Keratinocyte (primary cell): ENCODE measurements around the gene IRF9. TPM values are rescaled to one million over a fixed set of nuclear protein-coding genes. Genes with fewer than 3 reads are reported as not detected.

Experiments
- DNase-seq: peaks from one replicate; pipeline ENCODE4 v3.0.0-alpha.2; 2011; ENCODE audit warnings: low read depth, missing footprints, low spot score
- FAIRE-seq: peaks from 2 replicates; lab custom pipeline; 2011; peaks lifted over from hg19 to GRCh38; lab: Jason Lieb, UNC
- H2AFZ ChIP-seq: 2 replicates; pipeline ENCODE4 v1.6.0; 2012; ENCODE audit warnings: low read length, control low read depth, inconsistent platforms; ENCODE audit not compliant: control insufficient read depth
- H3K27ac ChIP-seq: 2 replicates; pipeline ENCODE4 v1.5.1; 2011; ENCODE audit warnings: low read length; ENCODE audit not compliant: control insufficient read depth, insufficient read depth
- H3K27me3 ChIP-seq: 3 replicates; pipeline ENCODE4 v1.6.0; 2011; ENCODE audit warnings: low read length; ENCODE audit not compliant: control insufficient read depth, insufficient read depth; ENCODE audit errors: extremely low read depth
- H3K36me3 ChIP-seq, 2 experiments: 2 replicates in 1 of 2; 3 replicates in 1 of 2; pipeline ENCODE4 v1.5.1; 2011; ENCODE audit warnings: low read length in 2 of 2, mild to moderate bottlenecking in 1 of 2; ENCODE audit not compliant: control insufficient read depth in 2 of 2, insufficient read depth in 2 of 2; ENCODE audit errors: extremely low read depth in 1 of 2
- H3K4me1 ChIP-seq: 3 replicates; pipeline ENCODE4 v1.5.1; 2011; ENCODE audit warnings: low read length; ENCODE audit not compliant: control insufficient read depth, insufficient read depth; ENCODE audit errors: extremely low read depth
- H3K4me2 ChIP-seq: 3 replicates; pipeline ENCODE4 v1.6.0; 2011; ENCODE audit warnings: low read depth, low read length; ENCODE audit not compliant: control insufficient read depth, insufficient read depth; ENCODE audit errors: extremely low read depth
- H3K4me3 ChIP-seq, 3 experiments: fragments of 200-600 bp in 1 of 3; sonication (generic) in 1 of 3; 2 replicates in 2 of 3; 3 replicates in 1 of 3; pipeline ENCODE4 v1.5.1; 2011 to 2016; ENCODE audit warnings: low read length in 3 of 3, mild to moderate bottlenecking in 3 of 3, control low read depth in 2 of 3, inconsistent platforms in 1 of 3, low read depth in 1 of 3, mixed read lengths in 1 of 3, mixed run types in 1 of 3, moderate library complexity in 1 of 3; ENCODE audit not compliant: control insufficient read depth in 2 of 3, insufficient read depth in 2 of 3; ENCODE audit errors: extremely low read depth in 1 of 3
- H3K79me2 ChIP-seq: 2 replicates; pipeline ENCODE4 v1.6.0; 2012; ENCODE audit warnings: low read length; ENCODE audit not compliant: control insufficient read depth, insufficient read depth
- H3K9ac ChIP-seq: 3 replicates; pipeline ENCODE4 v1.6.0; 2011; ENCODE audit warnings: low read length; ENCODE audit not compliant: control insufficient read depth, insufficient read depth; ENCODE audit errors: extremely low read depth
- H3K9me1 ChIP-seq: 3 replicates; pipeline ENCODE4 v1.6.0; 2011; ENCODE audit warnings: low read length; ENCODE audit not compliant: control insufficient read depth, insufficient read depth; ENCODE audit errors: extremely low read depth
- H3K9me3 ChIP-seq: 2 replicates; pipeline ENCODE4 v1.5.1; 2012; ENCODE audit warnings: low read depth, low read length; ENCODE audit not compliant: control insufficient read depth
- H4K20me1 ChIP-seq: 3 replicates; pipeline ENCODE4 v1.6.0; 2011; ENCODE audit warnings: low read length; ENCODE audit not compliant: control insufficient read depth, insufficient read depth; ENCODE audit errors: extremely low read depth
- EZH2 ChIP-seq: IDR thresholded peaks from one replicate; pipeline ENCODE4 v1.6.1; 2012; ENCODE audit warnings: inconsistent platforms, mild to moderate bottlenecking, low read length, moderate library complexity
- dilution Hi-C: fragments of 300-500 bp; cut with MboI; formaldehyde crosslinking; loops from one replicate; pipeline ENCODE4 v1.7.0; 2020; ENCODE audit warnings: low sequenced_read_pairs; ENCODE audit not compliant: extremely low pct_ligation_motif_present
- polyA plus RNA-seq, 5 experiments: library from polyadenylated mRNA; depleted of rRNA in 3 of 5; stranded (reverse) in 3 of 5; stranded (forward) in 1 of 5; unstranded in 1 of 5; fragments of >200 nt; gene quantifications; 1 replicate in 1 of 5; 2 replicates in 3 of 5; 3 replicates in 1 of 5; pipeline versions ENCODE4 v1.2.1 to v1.2.3, GENCODE V29; 2011 to 2012; ENCODE audit warnings: missing spikeins in 2 of 5, low read depth in 1 of 5, low replicate concordance in 1 of 5
- TF ChIP-seq, protein P1 (sequence below), 3 experiments: IDR thresholded peaks in 1 of 3; conservative IDR thresholded peaks in 1 of 3; optimal IDR thresholded peaks in 1 of 3; 2 replicates in 2 of 3; 3 replicates in 1 of 3; pipeline versions ENCODE3 to v1.5.1; 2011; ENCODE audit warnings: low read length in 3 of 3, mild to moderate bottlenecking in 3 of 3, moderate library complexity in 2 of 3, control low read depth in 1 of 3, inconsistent platforms in 1 of 3; ENCODE audit not compliant: insufficient read depth in 2 of 3; ENCODE audit errors: extremely low read depth in 1 of 3

Gene IRF9
- polyA plus RNA-seq, 1 donor (not counting 4 experiments of a cell fraction or from before 2014, with no cell fraction given), result 117 TPM

- no peak for DNase-seq
- peaks cover 2% of the 10 kb centered on the region for H3K4me1 ChIP-seq
- no peaks in the 10 kb centered on the region for H3K9me3 ChIP-seq
- H3K36me3 ChIP-seq, result peaks cover 55 to 68% of the 10 kb centered on the region in 2 experiments
- no peak overlapping the region for H3K9ac ChIP-seq
- TF ChIP-seq, protein P1, sequence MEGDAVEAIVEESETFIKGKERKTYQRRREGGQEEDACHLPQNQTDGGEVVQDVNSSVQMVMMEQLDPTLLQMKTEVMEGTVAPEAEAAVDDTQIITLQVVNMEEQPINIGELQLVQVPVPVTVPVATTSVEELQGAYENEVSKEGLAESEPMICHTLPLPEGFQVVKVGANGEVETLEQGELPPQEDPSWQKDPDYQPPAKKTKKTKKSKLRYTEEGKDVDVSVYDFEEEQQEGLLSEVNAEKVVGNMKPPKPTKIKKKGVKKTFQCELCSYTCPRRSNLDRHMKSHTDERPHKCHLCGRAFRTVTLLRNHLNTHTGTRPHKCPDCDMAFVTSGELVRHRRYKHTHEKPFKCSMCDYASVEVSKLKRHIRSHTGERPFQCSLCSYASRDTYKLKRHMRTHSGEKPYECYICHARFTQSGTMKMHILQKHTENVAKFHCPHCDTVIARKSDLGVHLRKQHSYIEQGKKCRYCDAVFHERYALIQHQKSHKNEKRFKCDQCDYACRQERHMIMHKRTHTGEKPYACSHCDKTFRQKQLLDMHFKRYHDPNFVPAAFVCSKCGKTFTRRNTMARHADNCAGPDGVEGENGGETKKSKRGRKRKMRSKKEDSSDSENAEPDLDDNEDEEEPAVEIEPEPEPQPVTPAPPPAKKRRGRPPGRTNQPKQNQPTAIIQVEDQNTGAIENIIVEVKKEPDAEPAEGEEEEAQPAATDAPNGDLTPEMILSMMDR (optimal IDR thresholded peaks at IDR 0.05 in 1 of 3, IDR thresholded peaks at IDR 0.05 in 1 of 3, conservative IDR thresholded peaks at IDR 0.05 in 1 of 3; ENCODE audit: extremely low read depth in 1 of 3, insufficient read depth in 2 of 3, low read length in 3 of 3), result no peak
- no peak for TF ChIP-seq EZH2
- H3K9me1 ChIP-seq, result no peaks in the 10 kb centered on the region
- FAIRE-seq, result no peak
- H2AFZ ChIP-seq, result no peak overlapping the region
- H3K4me2 ChIP-seq, result no peak overlapping the region
- no peak overlapping the region for H3K4me3 ChIP-seq
- H3K79me2 ChIP-seq, result peaks cover 4% of the 10 kb centered on the region
- peaks cover 12% of the 10 kb centered on the region for H4K20me1 ChIP-seq
- dilution Hi-C loops, result no loop called here
- no peaks in the 10 kb centered on the region for H3K27me3 ChIP-seq
- H3K27ac ChIP-seq, result no peak overlapping the region
Observed at GRCh38 chr14:24182110-24182882, 21.2 kb downstream of the IRF9 start.

DNA sequence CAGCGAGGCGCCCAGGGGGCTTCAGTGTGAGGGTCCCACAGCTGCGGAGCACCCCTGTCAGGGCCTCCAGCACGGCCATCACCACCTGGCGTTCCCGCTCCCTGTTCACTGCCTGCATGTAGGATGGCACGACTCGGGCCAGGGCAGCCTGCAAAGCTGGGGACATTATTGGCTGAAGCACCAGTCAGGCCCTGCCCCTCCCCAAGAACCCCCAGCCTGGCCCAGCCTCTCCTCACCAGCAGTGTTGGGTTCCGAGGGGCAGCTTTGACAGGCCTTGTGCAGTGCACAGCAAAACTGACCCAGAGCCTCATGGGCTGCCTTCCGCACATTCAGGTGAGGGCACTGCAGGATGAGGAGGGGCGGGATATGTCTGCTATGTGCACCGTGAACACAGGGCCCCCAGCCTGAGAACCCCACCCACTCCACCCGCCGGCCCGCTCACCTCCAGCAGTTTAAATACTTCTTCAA, 22.0 kb downstream of the IRF9 start:
- no peaks in the 10 kb centered on the region for H3K9me1 ChIP-seq
- no peak overlapping the region for H3K27ac ChIP-seq
- DNase-seq, result no peak
- no peak overlapping the region for H3K4me2 ChIP-seq
- TF ChIP-seq EZH2, result no peak
- TF ChIP-seq, protein P1 (optimal IDR thresholded peaks at IDR 0.05 in 1 of 3, IDR thresholded peaks at IDR 0.05 in 1 of 3, conservative IDR thresholded peaks at IDR 0.05 in 1 of 3; ENCODE audit: extremely low read depth in 1 of 3, insufficient read depth in 2 of 3, low read length in 3 of 3), result no peak
- H2AFZ ChIP-seq, result no peak overlapping the region
- no peak overlapping the region for H3K9ac ChIP-seq
- H3K4me3 ChIP-seq, result no peak overlapping the region
- no peak for FAIRE-seq
- peaks cover 9% of the 10 kb centered on the region for H3K4me1 ChIP-seq
- peaks cover 55 to 61% of the 10 kb centered on the region in 2 experiments for H3K36me3 ChIP-seq
- no peaks in the 10 kb centered on the region for H3K9me3 ChIP-seq
- dilution Hi-C loops, result no loop called here
- no peaks in the 10 kb centered on the region for H3K27me3 ChIP-seq
- peaks cover 12% of the 10 kb centered on the region for H4K20me1 ChIP-seq
- H3K79me2 ChIP-seq, result peaks cover 12% of the 10 kb centered on the region
